GM10847 (cell line): ENCODE data around the gene DMC1.

Source experiments
- POLR2A ChIP-seq: IDR thresholded peaks from 2 replicates; pipeline ENCODE4 v1.6.1; 2011; ENCODE audit not compliant: insufficient read length; ENCODE audit errors: extremely low read depth

DMC1 gene

GRCh38 chr22:38489561-38490145, 80.3 kb downstream of the DMC1 start:
- TF ChIP-seq POLR2A: no peak

GRCh38 chr22:38489142-38489541, 80.8 kb downstream of the DMC1 start:
- TF ChIP-seq POLR2A: no peak

GRCh38 chr22:38487946-38488345, 82.0 kb downstream of the DMC1 start:
- TF ChIP-seq POLR2A: no peak

GRCh38 chr22:38485783-38486182, 84.2 kb downstream of the DMC1 start:
- TF ChIP-seq POLR2A: no peak

GRCh38 chr22:38484244-38484643, 85.7 kb downstream of the DMC1 start:
- TF ChIP-seq POLR2A: no peak

- TF ChIP-seq POLR2A: no peak
Measured at GRCh38 chr22:38482662-38483308, 87.2 kb downstream of the DMC1 start.

- TF ChIP-seq POLR2A: no peak
Measured at GRCh38 chr22:38481871-38482332, 88.1 kb downstream of the DMC1 start.

GRCh38 chr22:38481162-38481870, 88.7 kb downstream of the DMC1 start:
- no peak for TF ChIP-seq POLR2A

- TF ChIP-seq POLR2A: no peak
Measured at GRCh38 chr22:38479096-38479837, 90.7 kb downstream of the DMC1 start.

GRCh38 chr22:38477585-38477984, 92.4 kb downstream of the DMC1 start:
- TF ChIP-seq POLR2A: no peak

- no peak for TF ChIP-seq POLR2A
Measured at GRCh38 chr22:38474003-38474607, 95.9 kb downstream of the DMC1 start.

- no peak for TF ChIP-seq POLR2A
Measured at GRCh38 chr22:38471237-38471636, 98.7 kb downstream of the DMC1 start.

GRCh38 chr22:38469306-38469781, 100.6 kb downstream of the DMC1 start:
- no peak for TF ChIP-seq POLR2A
